HEK293 (cell line): ENCODE data around the gene C1orf174.

ENCODE experiments used
- CTCF ChIA-PET: fragments of 350-600 bp; formaldehyde crosslinking; extraction: SDS; loops from one replicate; lab custom pipeline; 2021; ENCODE audit warnings: antibody characterized with exemption; lab: Yijun Ruan, JAX
- POLR2A ChIA-PET: fragments of 300-600 bp; formaldehyde crosslinking; extraction: SDS; loops from one replicate; lab custom pipeline; 2020; ENCODE audit warnings: antibody characterized with exemption, inconsistent platforms; lab: Yijun Ruan, JAX
- H3K27ac ChIP-seq: fragments of 200-500 bp; sonication (Bioruptor generic); 2 replicates; pipeline ENCODE4 v1.5.1; 2014; ENCODE audit warnings: low read depth, low read length, control low read depth, inconsistent platforms; ENCODE audit errors: extremely low read depth
- H3K36me3 ChIP-seq, 2 experiments: fragments of 200-500 bp in 1 of 2; sonication (Bioruptor generic) in 1 of 2; 1 replicate in 1 of 2; 2 replicates in 1 of 2; pipeline ENCODE4 v1.5.1; 2014 to 2017; ENCODE audit warnings: inconsistent platforms in 2 of 2, low read length in 2 of 2; ENCODE audit not compliant: control insufficient read depth in 2 of 2, insufficient read depth in 1 of 2
- H3K4me1 ChIP-seq: fragments of 200-500 bp; sonication (Bioruptor generic); 2 replicates; pipeline ENCODE4 v1.5.1; 2014; ENCODE audit warnings: mild to moderate bottlenecking, low read length, inconsistent platforms; ENCODE audit not compliant: control insufficient read depth, insufficient read depth
- H3K4me3 ChIP-seq: 2 replicates; pipeline ENCODE4 v1.5.1; 2011; ENCODE audit warnings: low read depth, mild to moderate bottlenecking, control low read depth, low read length, moderate library complexity
- H3K9me3 ChIP-seq: fragments of 200-500 bp; sonication (Bioruptor generic); 2 replicates; pipeline ENCODE4 v1.5.1; 2014; ENCODE audit warnings: low read depth, low read length, inconsistent platforms; ENCODE audit not compliant: control insufficient read depth, insufficient read depth
- BCL11B ChIP-seq: fragments of 450-650 bp; formaldehyde crosslinking; IDR thresholded peaks from 2 replicates; pipeline ENCODE4 v1.5.1; 2016; ENCODE audit warnings: low read depth, missing biosample characterization, missing genetic modification characterization
- CTCF ChIP-seq: fragments of 450-650 bp; formaldehyde crosslinking; IDR thresholded peaks from 2 replicates; pipeline ENCODE4 v1.5.1; 2016; ENCODE audit warnings: missing biosample characterization, missing genetic modification characterization
- KLF7 ChIP-seq: fragments of 450-650 bp; formaldehyde crosslinking; IDR thresholded peaks from 2 replicates; pipeline ENCODE4 v1.5.1; 2016; ENCODE audit warnings: missing biosample characterization, missing genetic modification characterization, borderline replicate concordance
- ZBTB1 ChIP-seq: fragments of 450-650 bp; formaldehyde crosslinking; IDR thresholded peaks from 2 replicates; pipeline ENCODE4 v1.5.1; 2016; ENCODE audit warnings: missing biosample characterization, missing genetic modification characterization
- ZBTB48 ChIP-seq: fragments of 450-650 bp; formaldehyde crosslinking; IDR thresholded peaks from 2 replicates; pipeline ENCODE4 v1.5.1; 2016; ENCODE audit warnings: missing biosample characterization, missing genetic modification characterization
- ZFHX2 ChIP-seq: fragments of 450-650 bp; formaldehyde crosslinking; conservative IDR thresholded peaks from 2 replicates; pipeline ENCODE4 v1.5.1; 2016; ENCODE audit warnings: missing biosample characterization, missing genetic modification characterization
- ZNF114 ChIP-seq: fragments of 450-650 bp; formaldehyde crosslinking; IDR thresholded peaks from 2 replicates; pipeline ENCODE4 v1.5.0; 2017; ENCODE audit warnings: missing biosample characterization, missing genetic modification characterization
- ZNF155 ChIP-seq: fragments of 450-650 bp; formaldehyde crosslinking; IDR thresholded peaks from 2 replicates; pipeline ENCODE4 v1.5.1; 2016; ENCODE audit warnings: missing biosample characterization, missing genetic modification characterization
- ZNF221 ChIP-seq: fragments of 450-650 bp; formaldehyde crosslinking; IDR thresholded peaks from 2 replicates; pipeline ENCODE4 v1.5.1; 2017; ENCODE audit warnings: missing biosample characterization, missing genetic modification characterization, borderline replicate concordance
- ZNF266 ChIP-seq: fragments of 450-650 bp; formaldehyde crosslinking; IDR thresholded peaks from 2 replicates; pipeline ENCODE4 v1.5.1; 2016; ENCODE audit warnings: missing biosample characterization, missing genetic modification characterization, low read depth
- ZNF280C ChIP-seq: fragments of 450-650 bp; formaldehyde crosslinking; IDR thresholded peaks from 2 replicates; pipeline ENCODE4 v1.5.1; 2016; ENCODE audit warnings: missing biosample characterization, missing genetic modification characterization
- ZNF473 ChIP-seq: fragments of 450-650 bp; formaldehyde crosslinking; IDR thresholded peaks from 2 replicates; pipeline ENCODE4 v1.5.1; 2017; ENCODE audit warnings: missing biosample characterization, missing genetic modification characterization
- ZNF48 ChIP-seq: fragments of 450-650 bp; formaldehyde crosslinking; IDR thresholded peaks from 2 replicates; pipeline ENCODE4 v1.5.1; 2016; ENCODE audit warnings: missing biosample characterization, missing genetic modification characterization
- ZNF513 ChIP-seq: fragments of 450-650 bp; IDR thresholded peaks from 2 replicates; pipeline ENCODE4 v1.5.1; 2018; ENCODE audit warnings: missing biosample characterization, missing genetic modification characterization
- ZNF518A ChIP-seq: fragments of 450-650 bp; formaldehyde crosslinking; conservative IDR thresholded peaks from 2 replicates; pipeline ENCODE4 v1.5.1; 2016; ENCODE audit warnings: low read depth, missing biosample characterization, missing genetic modification characterization
- ZNF549 ChIP-seq: fragments of 450-650 bp; IDR thresholded peaks from 2 replicates; pipeline ENCODE4 v1.5.1; 2018; ENCODE audit warnings: missing biosample characterization, missing genetic modification characterization, mild to moderate bottlenecking, inconsistent platforms, moderate library complexity
- ZNF580 ChIP-seq: fragments of 450-650 bp; formaldehyde crosslinking; IDR thresholded peaks from 2 replicates; pipeline ENCODE4 v1.5.1; 2016; ENCODE audit warnings: missing biosample characterization, missing genetic modification characterization
- ZNF585B ChIP-seq: fragments of 450-650 bp; formaldehyde crosslinking; IDR thresholded peaks from 2 replicates; pipeline ENCODE4 v1.5.1; 2016; ENCODE audit warnings: missing biosample characterization, missing genetic modification characterization
- ZNF624 ChIP-seq: fragments of 450-650 bp; formaldehyde crosslinking; IDR thresholded peaks from 2 replicates; pipeline ENCODE4 v1.5.1; 2017; ENCODE audit warnings: missing biosample characterization, missing genetic modification characterization
- ZNF658 ChIP-seq: fragments of 450-650 bp; formaldehyde crosslinking; IDR thresholded peaks from 2 replicates; pipeline ENCODE4; 2016; ENCODE audit warnings: missing biosample characterization, missing genetic modification characterization
- ZNF692 ChIP-seq: fragments of 450-650 bp; formaldehyde crosslinking; IDR thresholded peaks from 2 replicates; pipeline ENCODE4 v1.5.1; 2016; ENCODE audit warnings: missing biosample characterization, missing genetic modification characterization
- ZNF747 ChIP-seq: fragments of 450-650 bp; formaldehyde crosslinking; IDR thresholded peaks from 2 replicates; pipeline ENCODE4 v1.5.1; 2016; ENCODE audit warnings: missing biosample characterization, missing genetic modification characterization
- ZNF785 ChIP-seq: fragments of 450-650 bp; formaldehyde crosslinking; IDR thresholded peaks from 2 replicates; pipeline ENCODE4 v1.5.1; 2016; ENCODE audit warnings: missing biosample characterization, missing genetic modification characterization
- ZSCAN23 ChIP-seq: fragments of 450-650 bp; formaldehyde crosslinking; IDR thresholded peaks from 2 replicates; pipeline ENCODE4 v1.5.1; 2016; ENCODE audit warnings: missing biosample characterization, missing genetic modification characterization

The C1orf174 gene

GRCh38 chr1:3915551-3916121, 15.6 kb upstream of the C1orf174 start:
- TF ChIP-seq ZNF658 (no peak), BCL11B (tag by site-specific recombination) (no peak), ZNF785 (tag by site-specific recombination) (no peak), ZNF280C (tag by site-specific recombination) (no peak), KLF7 (tag by site-specific recombination) (no peak), ZNF747 (tag by site-specific recombination) (no peak)
- H3K4me3 ChIP-seq = no peak overlapping the region
- no peaks in the 10 kb centered on the region for H3K36me3 ChIP-seq
- H3K9me3 ChIP-seq = no peaks in the 10 kb centered on the region
- H3K27ac ChIP-seq = no peak overlapping the region
- CTCF ChIA-PET = interaction anchor here (0.7 kb wide), 1 partner anchor 12 kb away, joined by 4 read pairs; no protein-coding TSS in a partner anchor
- H3K4me1 ChIP-seq = no peaks in the 10 kb centered on the region
- POLR2A ChIA-PET = no interaction called here

- no peaks in the 10 kb centered on the region for H3K4me1 ChIP-seq
- H3K4me3 ChIP-seq = no peak overlapping the region
- H3K9me3 ChIP-seq = no peaks in the 10 kb centered on the region
- ChIA-PET CTCF (interaction anchor here (0.6 kb wide), 1 partner anchor 250 kb away, joined by 3 read pairs; no protein-coding TSS in a partner anchor), POLR2A (no interaction called here)
- H3K27ac ChIP-seq = no peak overlapping the region
- H3K36me3 ChIP-seq = no peaks in the 10 kb centered on the region
- no peak for TF ChIP-seq ZNF692
- TF ChIP-seq ZNF155 (tag by site-specific recombination) = no peak
- no peak for TF ChIP-seq ZNF114 (tag by site-specific recombination)
- no peak for TF ChIP-seq ZSCAN23 (tag by site-specific recombination)
- no peak for TF ChIP-seq ZNF585B (tag by site-specific recombination)
- TF ChIP-seq CTCF (tag by site-specific recombination) = no peak
- TF ChIP-seq ZNF266 (tag by site-specific recombination) = no peak
- no peak for TF ChIP-seq ZNF549 (tag by site-specific recombination)
- TF ChIP-seq ZNF48 = no peak
- no peak for TF ChIP-seq ZFHX2 (tag by site-specific recombination)
- no peak for TF ChIP-seq ZBTB1 (tag by site-specific recombination)
- no peak for TF ChIP-seq ZNF624 (tag by site-specific recombination)
- TF ChIP-seq ZBTB48 = no peak
- no peak for TF ChIP-seq ZNF580 (tag by site-specific recombination)
- TF ChIP-seq ZNF221 (tag by site-specific recombination) = no peak
- no peak for TF ChIP-seq ZNF513 (tag by site-specific recombination)
- TF ChIP-seq ZNF518A (tag by site-specific recombination) = no peak
- no peak for TF ChIP-seq ZNF473 (tag by site-specific recombination)
Measured at GRCh38 chr1:3914911-3915310, 14.8 kb upstream of the C1orf174 start.
